ENCODE data around the gene FRMD1.

FRMD1 gene

GRCh38 chr6:168092541-168092940 is 13.5 kb upstream of the FRMD1 start:
- DNase-seq (ENCODE audit: low read depth), result no peak
- H3K9me3 ChIP-seq (ENCODE audit: control insufficient read depth, low read length), result peaks cover 7% of the 10 kb centered on the region
- H3K36me3 ChIP-seq (ENCODE audit: control insufficient read depth, insufficient read depth, low read length, severe bottlenecking), result no peaks in the 10 kb centered on the region
- peaks cover 37% of the 10 kb centered on the region for H3K27me3 ChIP-seq (replicated peaks; ENCODE audit: control insufficient read depth, insufficient read depth, low read length)
- H3K4me3 ChIP-seq (ENCODE audit: low read length), result no peak overlapping the region
- H3K4me1 ChIP-seq (ENCODE audit: control insufficient read depth, insufficient read depth, low read length), result no peaks in the 10 kb centered on the region
- H3K9ac ChIP-seq (ENCODE audit: low read length), result no peak overlapping the region

- no peak for DNase-seq (ENCODE audit: low read depth)
- no peak overlapping the region for H3K9ac ChIP-seq (ENCODE audit: low read length)
- H3K4me1 ChIP-seq (ENCODE audit: control insufficient read depth, insufficient read depth, low read length), result no peaks in the 10 kb centered on the region
- H3K36me3 ChIP-seq (ENCODE audit: control insufficient read depth, insufficient read depth, low read length, severe bottlenecking), result no peaks in the 10 kb centered on the region
- H3K4me3 ChIP-seq (ENCODE audit: low read length), result no peak overlapping the region
- H3K9me3 ChIP-seq (ENCODE audit: control insufficient read depth, low read length), result peaks cover 7% of the 10 kb centered on the region
- H3K27me3 ChIP-seq (replicated peaks; ENCODE audit: control insufficient read depth, insufficient read depth, low read length), result peaks cover 42% of the 10 kb centered on the region
Observed at GRCh38 chr6:168091381-168092264, 12.6 kb upstream of the FRMD1 start.

DNA sequence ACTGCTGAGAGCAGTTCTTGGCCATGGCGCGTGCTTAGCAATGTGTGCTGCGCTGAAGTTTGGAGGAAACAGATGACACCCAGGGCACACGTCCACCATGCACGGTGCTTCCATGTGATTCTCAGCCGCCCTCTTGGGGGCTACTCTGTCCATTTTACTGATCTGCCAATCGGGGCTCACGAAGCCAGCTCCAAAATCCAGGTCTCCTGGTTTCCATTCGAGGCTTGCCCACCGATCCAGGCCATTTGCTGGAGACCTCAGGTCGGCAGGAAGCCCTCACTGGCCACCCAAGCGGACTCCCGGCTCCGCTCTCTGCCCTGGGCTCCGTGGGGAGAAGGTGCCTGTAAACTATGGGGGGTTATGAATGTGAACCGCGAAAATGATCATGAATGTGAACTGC is 11.7 kb upstream of the FRMD1 start:
- no peak overlapping the region for H3K9ac ChIP-seq (ENCODE audit: low read length)
- H3K4me1 ChIP-seq (ENCODE audit: control insufficient read depth, insufficient read depth, low read length), result no peaks in the 10 kb centered on the region
- DNase-seq (ENCODE audit: low read depth), result no peak
- H3K9me3 ChIP-seq (ENCODE audit: control insufficient read depth, low read length), result peaks cover 7% of the 10 kb centered on the region
- H3K4me3 ChIP-seq (ENCODE audit: low read length), result no peak overlapping the region
- H3K27me3 ChIP-seq (replicated peaks; ENCODE audit: control insufficient read depth, insufficient read depth, low read length), result peaks cover 47% of the 10 kb centered on the region
- no peaks in the 10 kb centered on the region for H3K36me3 ChIP-seq (ENCODE audit: control insufficient read depth, insufficient read depth, low read length, severe bottlenecking)

- no peaks in the 10 kb centered on the region for H3K4me1 ChIP-seq (ENCODE audit: control insufficient read depth, insufficient read depth, low read length)
- no peak overlapping the region for H3K9ac ChIP-seq (ENCODE audit: low read length)
- H3K36me3 ChIP-seq (ENCODE audit: control insufficient read depth, insufficient read depth, low read length, severe bottlenecking), result no peaks in the 10 kb centered on the region
- H3K4me3 ChIP-seq (ENCODE audit: low read length), result no peak overlapping the region
- peaks cover 7% of the 10 kb centered on the region for H3K9me3 ChIP-seq (ENCODE audit: control insufficient read depth, low read length)
- peaks cover 47% of the 10 kb centered on the region for H3K27me3 ChIP-seq (replicated peaks; ENCODE audit: control insufficient read depth, insufficient read depth, low read length)
- no peak for DNase-seq (ENCODE audit: low read depth)
Observed at GRCh38 chr6:168090064-168090690, 11.2 kb upstream of the FRMD1 start.

DNA sequence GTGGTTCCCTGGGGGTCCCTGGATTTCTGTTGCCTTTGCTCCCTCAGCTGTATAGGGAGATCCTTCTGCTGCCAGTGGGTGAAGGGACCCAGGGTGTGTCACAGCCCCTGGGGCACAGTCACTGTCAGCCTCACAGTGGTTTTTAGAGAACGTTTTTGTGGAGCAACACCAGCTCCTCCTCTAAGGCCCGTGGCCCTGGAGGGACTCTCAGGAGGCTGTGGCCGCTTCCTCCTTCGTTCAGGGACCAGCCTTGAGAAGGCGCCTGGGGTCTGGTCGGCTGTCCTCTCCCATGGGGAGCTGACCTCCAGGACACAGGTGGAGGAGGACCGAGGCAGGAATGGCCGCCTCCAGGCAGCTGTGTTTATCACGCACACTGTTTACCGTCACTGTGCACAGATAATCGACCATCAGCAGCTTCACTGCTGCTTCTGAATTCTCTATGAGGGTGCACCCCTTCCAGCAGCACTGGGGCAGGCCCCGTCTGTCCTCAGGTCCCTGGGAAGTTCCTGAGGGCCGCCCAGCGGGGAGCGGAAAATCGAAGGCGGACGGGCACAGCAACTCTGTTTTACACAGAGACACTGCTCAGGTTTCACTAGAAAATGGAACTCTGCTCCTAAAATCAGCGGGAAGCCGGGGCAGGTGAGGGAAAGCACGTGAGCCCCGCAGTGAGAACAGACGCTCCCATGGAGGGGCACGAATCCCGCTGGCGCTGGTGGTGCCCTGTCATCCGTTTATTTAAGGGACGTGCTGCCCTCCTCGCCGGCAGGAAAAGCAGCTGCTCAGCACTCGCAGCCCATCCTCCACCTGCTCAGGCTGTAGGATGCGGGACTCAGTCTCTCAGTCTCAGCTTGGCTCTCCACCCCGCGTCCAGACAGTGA is 10.4 kb upstream of the FRMD1 start:
- Histone ChIP-seq H3K4me3 (ENCODE audit: low read length) (no peak overlapping the region), H3K9me3 (ENCODE audit: control insufficient read depth, low read length) (peaks cover 7% of the 10 kb centered on the region), H3K4me1 (ENCODE audit: control insufficient read depth, insufficient read depth, low read length) (no peaks in the 10 kb centered on the region), H3K9ac (ENCODE audit: low read length) (no peak overlapping the region), H3K27me3 (replicated peaks; ENCODE audit: control insufficient read depth, insufficient read depth, low read length) (peaks cover 47% of the 10 kb centered on the region), H3K36me3 (ENCODE audit: control insufficient read depth, insufficient read depth, low read length, severe bottlenecking) (no peaks in the 10 kb centered on the region)
- DNase-seq (ENCODE audit: low read depth), result no peak

GRCh38 chr6:168088161-168089053 is 9.4 kb upstream of the FRMD1 start:
- H3K27me3 ChIP-seq (replicated peaks; ENCODE audit: control insufficient read depth, insufficient read depth, low read length), result peaks cover 54% of the 10 kb centered on the region
- H3K9me3 ChIP-seq (ENCODE audit: control insufficient read depth, low read length), result peaks cover 7% of the 10 kb centered on the region
- peak; percentile 14 for DNase-seq (ENCODE audit: low read depth)
- H3K4me1 ChIP-seq (ENCODE audit: control insufficient read depth, insufficient read depth, low read length), result no peaks in the 10 kb centered on the region
- no peaks in the 10 kb centered on the region for H3K36me3 ChIP-seq (ENCODE audit: control insufficient read depth, insufficient read depth, low read length, severe bottlenecking)
- no peak overlapping the region for H3K9ac ChIP-seq (ENCODE audit: low read length)
- no peak overlapping the region for H3K4me3 ChIP-seq (ENCODE audit: low read length)

GRCh38 chr6:168087436-168088160 is 8.6 kb upstream of the FRMD1 start:
- no peak overlapping the region for H3K4me3 ChIP-seq (ENCODE audit: low read length)
- no peak for DNase-seq (ENCODE audit: low read depth)
- H3K27me3 ChIP-seq (replicated peaks; ENCODE audit: control insufficient read depth, insufficient read depth, low read length), result peaks cover 55% of the 10 kb centered on the region
- H3K4me1 ChIP-seq (ENCODE audit: control insufficient read depth, insufficient read depth, low read length), result no peaks in the 10 kb centered on the region
- H3K9me3 ChIP-seq (ENCODE audit: control insufficient read depth, low read length), result peaks cover 5% of the 10 kb centered on the region
- no peak overlapping the region for H3K9ac ChIP-seq (ENCODE audit: low read length)
- no peaks in the 10 kb centered on the region for H3K36me3 ChIP-seq (ENCODE audit: control insufficient read depth, insufficient read depth, low read length, severe bottlenecking)

GRCh38 chr6:168086616-168087015 is 7.6 kb upstream of the FRMD1 start:
- H3K27me3 ChIP-seq (replicated peaks; ENCODE audit: control insufficient read depth, insufficient read depth, low read length), result peaks cover 58% of the 10 kb centered on the region
- no peak overlapping the region for H3K4me3 ChIP-seq (ENCODE audit: low read length)
- H3K36me3 ChIP-seq (ENCODE audit: control insufficient read depth, insufficient read depth, low read length, severe bottlenecking), result no peaks in the 10 kb centered on the region
- no peaks in the 10 kb centered on the region for H3K9me3 ChIP-seq (ENCODE audit: control insufficient read depth, low read length)
- H3K9ac ChIP-seq (ENCODE audit: low read length), result no peak overlapping the region
- H3K4me1 ChIP-seq (ENCODE audit: control insufficient read depth, insufficient read depth, low read length), result no peaks in the 10 kb centered on the region
- no peak for DNase-seq (ENCODE audit: low read depth)

DNA sequence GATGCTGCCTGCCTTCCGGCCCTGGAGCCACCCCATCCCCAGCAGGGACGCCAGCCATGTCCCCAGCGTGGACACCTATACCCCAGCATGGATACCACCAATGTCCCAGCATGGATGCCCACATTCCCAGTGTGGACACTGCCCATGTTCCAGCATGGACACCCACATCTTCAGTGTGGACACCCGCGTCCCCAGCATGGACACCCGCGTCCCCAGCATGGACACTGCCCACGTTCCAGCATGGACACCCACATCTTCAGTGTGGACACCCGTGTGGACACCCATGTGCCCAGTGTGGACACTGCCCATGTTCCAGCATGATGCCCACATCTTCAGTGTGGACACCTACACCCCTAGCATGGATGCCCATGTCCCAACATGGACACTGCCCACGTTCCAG is 7.1 kb upstream of the FRMD1 start:
- H3K36me3 ChIP-seq (ENCODE audit: control insufficient read depth, insufficient read depth, low read length, severe bottlenecking), result no peaks in the 10 kb centered on the region
- H3K4me1 ChIP-seq (ENCODE audit: control insufficient read depth, insufficient read depth, low read length), result no peaks in the 10 kb centered on the region
- no peak overlapping the region for H3K4me3 ChIP-seq (ENCODE audit: low read length)
- H3K9ac ChIP-seq (ENCODE audit: low read length), result no peak overlapping the region
- DNase-seq (ENCODE audit: low read depth), result no peak
- peaks cover 59% of the 10 kb centered on the region for H3K27me3 ChIP-seq (replicated peaks; ENCODE audit: control insufficient read depth, insufficient read depth, low read length)
- H3K9me3 ChIP-seq (ENCODE audit: control insufficient read depth, low read length), result no peaks in the 10 kb centered on the region

DNA sequence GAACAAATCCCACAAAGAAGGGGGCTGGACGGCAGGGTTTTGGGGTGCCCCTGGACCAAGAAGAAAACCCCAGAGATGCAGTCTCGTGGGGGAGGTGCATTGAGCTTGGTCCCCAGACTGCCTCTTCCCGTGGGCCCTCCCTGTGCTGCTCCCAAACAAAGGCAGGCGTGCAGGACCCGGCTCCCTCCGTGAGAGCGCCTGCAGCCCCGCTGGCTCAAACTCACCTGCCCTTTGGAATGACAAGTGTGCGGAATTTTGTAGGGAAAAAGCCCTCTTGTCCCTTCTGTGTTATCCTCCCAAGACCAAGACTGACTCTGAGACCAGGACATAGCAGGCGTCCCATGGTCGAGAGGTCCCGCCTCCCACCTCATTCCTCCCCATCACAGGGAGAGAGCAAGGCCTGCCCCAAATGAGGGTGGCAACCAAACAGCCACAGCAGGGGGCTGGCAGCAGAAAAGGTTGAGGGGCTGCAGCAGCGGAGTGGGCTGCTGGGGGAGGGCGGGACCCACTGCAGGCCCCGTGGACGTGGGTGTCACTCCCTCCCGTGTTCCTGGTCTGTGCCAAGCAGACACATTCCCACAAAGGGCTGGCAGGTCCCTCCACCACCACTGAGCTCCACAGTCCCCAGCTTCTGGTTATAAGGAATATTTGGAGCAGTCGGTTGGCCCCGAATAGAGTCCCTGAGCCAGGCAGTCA is 5.6 kb upstream of the FRMD1 start:
- no peak for DNase-seq (ENCODE audit: low read depth)
- no peak overlapping the region for H3K9ac ChIP-seq (ENCODE audit: low read length)
- peaks cover 56% of the 10 kb centered on the region for H3K27me3 ChIP-seq (replicated peaks; ENCODE audit: control insufficient read depth, insufficient read depth, low read length)
- H3K36me3 ChIP-seq (ENCODE audit: control insufficient read depth, insufficient read depth, low read length, severe bottlenecking), result no peaks in the 10 kb centered on the region
- no peaks in the 10 kb centered on the region for H3K9me3 ChIP-seq (ENCODE audit: control insufficient read depth, low read length)
- H3K4me3 ChIP-seq (ENCODE audit: low read length), result no peak overlapping the region
- H3K4me1 ChIP-seq (ENCODE audit: control insufficient read depth, insufficient read depth, low read length), result no peaks in the 10 kb centered on the region

All from adipocyte (in vitro differentiated cells).